Neuronal stem cell (in vitro differentiated cells): ENCODE measurements around the gene TNIP2.
"Not testable (repeated sequence)": the region's sequence is repeated elsewhere in the genome, so short reads cannot be mapped to it uniquely, and the experiment has no call there.

Experiments used
- DNase-seq: peaks from one replicate; pipeline ENCODE4 v3.0.0-alpha.2; 2013; ENCODE audit warnings: low spot score
- H2AFZ ChIP-seq: one replicate; pipeline ENCODE4 v1.6.1; 2013; ENCODE audit warnings: mild to moderate bottlenecking, low read length, inconsistent platforms
- H2AK5ac ChIP-seq: 2 replicates; pipeline ENCODE4 v1.6.1; 2013; ENCODE audit warnings: low read depth, mild to moderate bottlenecking, inconsistent platforms, low read length, moderate library complexity, mixed read lengths
- H2BK120ac ChIP-seq: 2 replicates; pipeline ENCODE4 v1.6.1; 2013; ENCODE audit warnings: low read depth, mild to moderate bottlenecking, inconsistent platforms, low read length, moderate library complexity, mixed read lengths
- H2BK12ac ChIP-seq: one replicate; pipeline ENCODE4 v1.6.1; 2013; ENCODE audit warnings: low read length, inconsistent platforms
- H2BK15ac ChIP-seq: 2 replicates; pipeline ENCODE4 v1.6.1; 2013; ENCODE audit warnings: mild to moderate bottlenecking, low read length, inconsistent platforms, mixed read lengths
- H2BK5ac ChIP-seq: one replicate; pipeline ENCODE4 v1.6.1; 2013; ENCODE audit warnings: inconsistent platforms, mild to moderate bottlenecking, low read length, moderate library complexity
- H3K14ac ChIP-seq: one replicate; pipeline ENCODE4 v1.6.1; 2013; ENCODE audit warnings: low read length, inconsistent platforms
- H3K18ac ChIP-seq: 2 replicates; pipeline ENCODE4 v1.6.1; 2013; ENCODE audit warnings: low read length, inconsistent platforms
- H3K23ac ChIP-seq: 2 replicates; pipeline ENCODE4 v1.6.1; 2013; ENCODE audit warnings: low read depth, mild to moderate bottlenecking, mixed read lengths, low read length, inconsistent platforms; ENCODE audit not compliant: poor library complexity
- H3K27ac ChIP-seq: replicated peaks from 3 replicates; pipeline ENCODE4 v1.5.1; 2013; ENCODE audit warnings: low read length, inconsistent platforms
- H3K27me3 ChIP-seq, 3 experiments: 2 replicates each; pipeline ENCODE4 v1.6.1; 2013; ENCODE audit warnings: low read length in 3 of 3, mild to moderate bottlenecking in 2 of 3, inconsistent platforms in 1 of 3, low read depth in 1 of 3, mixed read lengths in 1 of 3, moderate library complexity in 1 of 3; ENCODE audit not compliant: control insufficient read depth in 3 of 3, insufficient read depth in 3 of 3
- H3K36me3 ChIP-seq, 2 donors: replicated peaks in 1 of 2; 2 replicates each; pipeline ENCODE4 v1.6.1; 2013; ENCODE audit warnings: low read length in 2 of 2; ENCODE audit not compliant: control insufficient read depth in 2 of 2, insufficient read depth in 2 of 2
- H3K4ac ChIP-seq: 2 replicates; pipeline ENCODE4 v1.6.1; 2013; ENCODE audit warnings: inconsistent platforms, mild to moderate bottlenecking, low read length, moderate library complexity
- H3K4me1 ChIP-seq, 2 donors: 1 replicate in 1 of 2; 2 replicates in 1 of 2; pipeline ENCODE4 v1.6.1; 2013; ENCODE audit warnings: low read length in 2 of 2, low read depth in 1 of 2; ENCODE audit not compliant: control insufficient read depth in 2 of 2, insufficient read depth in 1 of 2
- H3K4me2 ChIP-seq: one replicate; pipeline ENCODE4 v1.6.1; 2013; ENCODE audit warnings: mild to moderate bottlenecking, low read length, inconsistent platforms; ENCODE audit not compliant: insufficient read depth, poor library complexity, severe bottlenecking
- H3K4me3 ChIP-seq, 2 donors: 2 replicates each; pipeline ENCODE4 v1.5.1; 2013; ENCODE audit warnings: low read length in 2 of 2, mild to moderate bottlenecking in 2 of 2, inconsistent platforms in 1 of 2, moderate library complexity in 1 of 2
- H3K79me1 ChIP-seq: one replicate; pipeline ENCODE4 v1.6.1; 2013; ENCODE audit warnings: low read depth, mild to moderate bottlenecking, inconsistent platforms, low read length, moderate library complexity
- H3K9ac ChIP-seq: one replicate; pipeline ENCODE4 v1.6.1; 2013; ENCODE audit warnings: mild to moderate bottlenecking, low read depth, low read length, inconsistent platforms; ENCODE audit not compliant: poor library complexity
- H3K9me3 ChIP-seq, 2 donors: replicated peaks in 1 of 2; 2 replicates each; pipeline versions ENCODE3 to v1.6.1; 2013; ENCODE audit warnings: low read length in 2 of 2, mild to moderate bottlenecking in 2 of 2, inconsistent platforms in 1 of 2, low read depth in 1 of 2, mixed read lengths in 1 of 2, moderate library complexity in 1 of 2; ENCODE audit not compliant: control insufficient read depth in 2 of 2, insufficient read depth in 1 of 2
- H4K8ac ChIP-seq: one replicate; pipeline ENCODE4 v1.6.1; 2013; ENCODE audit warnings: low read depth, mild to moderate bottlenecking, inconsistent platforms, low read length, moderate library complexity
- H4K91ac ChIP-seq: one replicate; pipeline ENCODE4 v1.6.1; 2013; ENCODE audit warnings: low read length, low read depth, mild to moderate bottlenecking, inconsistent platforms; ENCODE audit not compliant: poor library complexity
- WGBS, 2 donors: extraction: QIAGEN DNeasy Blood & Tissue Kit; methylation state at CpG; one replicate each; pipeline ENCODE4 v1.1.7; 2013; ENCODE audit warnings: missing lambda C conversion rate in 2 of 2, mixed read lengths in 1 of 2; ENCODE audit not compliant: insufficient read length in 2 of 2, insufficient replicate concordance in 1 of 2; ENCODE audit errors: extremely low coverage in 2 of 2; 5-methylcytosine and 5-hydroxymethylcytosine counted together

TNIP2 gene

GRCh38 chr4:2780643-2781042 is 24.5 kb upstream of the TNIP2 start:
- not testable (repeated sequence) for H3K14ac ChIP-seq, H2BK12ac ChIP-seq, H3K27me3 ChIP-seq, H3K18ac ChIP-seq, DNase-seq, H3K27ac ChIP-seq, H3K4me2 ChIP-seq, H3K36me3 ChIP-seq, H2BK15ac ChIP-seq, H2AK5ac ChIP-seq, H4K91ac ChIP-seq, H3K4me1 ChIP-seq, H2AFZ ChIP-seq, H3K4ac ChIP-seq, H4K8ac ChIP-seq, H3K79me1 ChIP-seq, H3K4me3 ChIP-seq, H2BK120ac ChIP-seq, H3K23ac ChIP-seq, H2BK5ac ChIP-seq, H3K9ac ChIP-seq
- WGBS, 2 donors = no CpG with 5 or more reads among the region's 5 CpGs
- peaks cover 0 to 12% of the 10 kb centered on the region in 2 donors for H3K9me3 ChIP-seq

- peaks cover 0 to 3% of the 10 kb centered on the region in 2 donors for H3K9me3 ChIP-seq
- no peak overlapping the region for H4K91ac ChIP-seq
- H3K9ac ChIP-seq = no peak overlapping the region
- H3K14ac ChIP-seq = no peak overlapping the region
- H2BK15ac ChIP-seq = no peak overlapping the region
- H3K27ac ChIP-seq = no peak overlapping the region
- no peak overlapping the region for H4K8ac ChIP-seq
- no peak overlapping the region for H3K4me2 ChIP-seq
- no peak overlapping the region for H2BK120ac ChIP-seq
- H2BK12ac ChIP-seq = no peak overlapping the region
- H3K27me3 ChIP-seq = peaks cover 0 to 3% (median 0%) of the 10 kb centered on the region in 3 experiments
- no peak overlapping the region for H3K18ac ChIP-seq
- DNase-seq = no peak
- H3K4me1 ChIP-seq = no peaks in the 10 kb centered on the region
- H3K79me1 ChIP-seq = no peaks in the 10 kb centered on the region
- H3K23ac ChIP-seq = no peak overlapping the region
- H3K4me3 ChIP-seq = no peak overlapping the region
- no peak overlapping the region for H2AK5ac ChIP-seq
- H3K4ac ChIP-seq = no peak overlapping the region
- no peak overlapping the region for H2BK5ac ChIP-seq
- H2AFZ ChIP-seq = no peak overlapping the region
- H3K36me3 ChIP-seq = no peaks in the 10 kb centered on the region
- WGBS, 2 donors = no CpG with 5 or more reads among the region's 3 CpGs
Measured at GRCh38 chr4:2771264-2771663, 15.1 kb upstream of the TNIP2 start.

DNA sequence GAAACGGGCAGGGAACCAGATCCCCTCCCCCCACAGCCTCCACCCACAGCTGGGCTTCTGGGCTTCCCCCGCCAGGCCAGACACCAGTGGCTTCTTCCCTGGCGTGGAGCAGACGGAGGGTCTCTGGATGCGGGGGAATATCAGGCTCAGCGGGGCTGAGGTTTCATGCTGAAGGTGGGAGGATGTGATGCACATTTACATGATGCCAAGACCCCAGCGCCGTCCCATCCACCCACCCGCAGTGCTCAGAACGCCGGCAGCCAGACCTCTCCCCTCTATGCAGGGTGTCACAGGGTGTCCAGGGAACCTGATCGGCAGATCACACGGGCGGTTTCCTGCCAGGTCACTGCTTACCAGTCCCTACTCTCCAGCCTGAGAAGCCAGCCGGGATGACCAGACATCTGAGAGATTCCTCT is 12.8 kb upstream of the TNIP2 start:
- peak overlapping the region; percentile 56 for H2AFZ ChIP-seq
- WGBS, 2 donors = no CpG with 5 or more reads among the region's 15 CpGs
- H2AK5ac ChIP-seq = peak overlapping the region; percentile 29
- no peak overlapping the region for H3K4me2 ChIP-seq
- H3K27ac ChIP-seq = no peak overlapping the region
- no peak overlapping the region for H3K23ac ChIP-seq
- H3K18ac ChIP-seq = peak overlapping the region; percentile 52
- H3K9ac ChIP-seq = no peak overlapping the region
- H3K4ac ChIP-seq = no peak overlapping the region
- H4K91ac ChIP-seq = no peak overlapping the region
- H3K14ac ChIP-seq = peak overlapping the region; percentile 57
- H3K27me3 ChIP-seq = peaks cover 0 to 3% (median 0%) of the 10 kb centered on the region in 3 experiments
- H2BK5ac ChIP-seq = no peak overlapping the region
- DNase-seq = no peak
- no peak overlapping the region for H2BK15ac ChIP-seq
- no peak overlapping the region for H2BK120ac ChIP-seq
- H3K36me3 ChIP-seq = no peaks in the 10 kb centered on the region
- H3K9me3 ChIP-seq = peaks cover 0 to 3% of the 10 kb centered on the region in 2 donors
- no peak overlapping the region for H4K8ac ChIP-seq
- H3K4me1 ChIP-seq = no peaks in the 10 kb centered on the region
- no peaks in the 10 kb centered on the region for H3K79me1 ChIP-seq
- H3K4me3 ChIP-seq = no peak overlapping the region
- H2BK12ac ChIP-seq = peak overlapping the region; percentile 12

GRCh38 chr4:2768124-2768523 is 12.0 kb upstream of the TNIP2 start:
- no peak overlapping the region for H2BK120ac ChIP-seq
- H4K91ac ChIP-seq = no peak overlapping the region
- peaks cover 0 to 3% (median 0%) of the 10 kb centered on the region in 3 experiments for H3K27me3 ChIP-seq
- H3K4me1 ChIP-seq = no peaks in the 10 kb centered on the region
- H3K4me2 ChIP-seq = no peak overlapping the region
- no peak overlapping the region for H3K23ac ChIP-seq
- no peak overlapping the region for H2AK5ac ChIP-seq
- WGBS, 2 donors = no CpG with 5 or more reads among the region's 9 CpGs
- no peak overlapping the region for H3K27ac ChIP-seq
- H3K14ac ChIP-seq = no peak overlapping the region
- no peak overlapping the region for H2BK5ac ChIP-seq
- H3K4ac ChIP-seq = no peak overlapping the region
- H3K79me1 ChIP-seq = no peaks in the 10 kb centered on the region
- no peak overlapping the region for H3K9ac ChIP-seq
- DNase-seq = no peak
- no peak overlapping the region for H2BK12ac ChIP-seq
- no peak overlapping the region for H3K4me3 ChIP-seq
- peak overlapping the region; percentile 53 for H2AFZ ChIP-seq
- H4K8ac ChIP-seq = no peak overlapping the region
- no peak overlapping the region for H3K18ac ChIP-seq
- H2BK15ac ChIP-seq = no peak overlapping the region
- H3K9me3 ChIP-seq = peaks cover 0 to 7% of the 10 kb centered on the region in 2 donors
- H3K36me3 ChIP-seq = no peaks in the 10 kb centered on the region
